Eye (tissue), 1 donor: ENCODE measurements around the gene IDNK.

ENCODE experiments used
- DNase-seq: peaks from one replicate; pipeline ENCODE4 v3.0.0-alpha.2; 2015

IDNK gene

DNA sequence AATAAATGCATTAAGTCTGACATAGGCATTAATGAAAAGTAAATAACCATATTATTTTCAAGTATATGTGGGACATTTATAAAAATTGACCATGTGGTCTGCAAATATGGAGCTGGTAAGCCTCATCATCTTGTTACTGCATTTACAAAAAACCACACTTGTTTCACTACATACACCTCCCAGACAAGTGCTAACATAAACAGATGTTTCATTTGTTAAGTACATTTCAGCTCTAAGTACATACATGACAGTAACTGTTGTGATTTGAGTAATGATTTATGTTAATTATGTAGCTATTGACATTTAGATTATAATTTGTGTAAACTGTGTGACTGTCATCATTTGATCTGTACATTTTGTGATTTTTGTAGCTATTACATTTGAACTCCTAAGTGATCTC, 13.9 kb downstream of the IDNK start:
- no peak for DNase-seq

DNA sequence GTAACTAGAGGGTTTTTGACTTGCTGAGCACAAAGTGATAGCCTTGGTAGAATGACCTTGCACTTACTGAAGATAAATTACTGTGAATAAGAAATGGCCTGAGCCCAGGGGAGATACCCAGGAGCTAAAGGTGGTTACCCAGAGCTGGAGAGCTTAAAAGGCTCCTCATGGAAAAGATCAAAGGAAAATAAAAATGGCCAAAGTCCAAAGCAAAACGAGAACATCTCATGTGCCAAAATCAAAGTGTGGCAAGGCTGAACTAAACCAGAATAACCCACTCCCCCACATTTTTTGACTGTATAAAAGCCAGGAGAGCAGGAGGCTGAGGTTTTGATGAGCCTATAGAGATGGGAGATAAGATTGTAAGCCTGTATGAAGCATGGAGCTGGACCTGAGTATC, 14.4 kb downstream of the IDNK start:
- DNase-seq = no peak

DNA sequence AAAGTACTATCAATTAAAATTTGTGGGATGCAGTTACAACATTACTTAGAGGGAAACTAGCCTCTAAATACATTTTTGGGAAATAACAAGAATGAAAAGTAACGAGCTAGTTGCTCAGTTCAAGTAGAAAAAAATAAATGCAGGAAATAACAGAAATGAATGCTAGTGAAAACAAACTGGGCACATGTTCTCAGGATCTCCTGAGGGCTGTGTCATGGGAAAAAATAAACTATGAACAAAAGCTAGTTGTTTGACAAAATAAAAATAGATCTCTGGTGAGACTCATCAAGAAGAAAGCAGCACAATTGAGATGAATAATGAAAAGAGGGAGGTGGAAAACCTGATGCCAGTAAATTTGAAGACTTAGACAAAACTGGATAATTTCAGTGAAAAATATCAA, 16.3 kb downstream of the IDNK start:
- DNase-seq = no peak

DNA sequence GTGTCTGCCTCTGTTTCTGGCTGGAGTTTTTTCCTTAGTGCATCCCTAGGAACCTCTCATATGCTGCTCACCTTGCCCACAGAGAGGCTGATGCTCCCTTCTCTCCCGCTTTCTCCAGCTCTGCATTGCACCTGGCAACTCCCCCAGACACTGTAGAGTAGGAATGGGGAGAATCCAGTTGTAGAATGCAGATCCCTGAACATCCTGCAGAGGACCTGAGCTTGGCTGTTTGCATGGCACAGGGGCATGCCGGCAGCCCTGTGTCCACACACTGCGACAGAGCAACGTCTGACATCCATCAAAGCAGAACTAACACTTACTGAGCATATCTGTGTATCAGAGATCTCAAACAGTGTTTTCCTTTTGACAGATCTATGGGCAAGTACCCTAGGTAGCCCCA, 19.9 kb downstream of the IDNK start:
- no peak for DNase-seq

DNA sequence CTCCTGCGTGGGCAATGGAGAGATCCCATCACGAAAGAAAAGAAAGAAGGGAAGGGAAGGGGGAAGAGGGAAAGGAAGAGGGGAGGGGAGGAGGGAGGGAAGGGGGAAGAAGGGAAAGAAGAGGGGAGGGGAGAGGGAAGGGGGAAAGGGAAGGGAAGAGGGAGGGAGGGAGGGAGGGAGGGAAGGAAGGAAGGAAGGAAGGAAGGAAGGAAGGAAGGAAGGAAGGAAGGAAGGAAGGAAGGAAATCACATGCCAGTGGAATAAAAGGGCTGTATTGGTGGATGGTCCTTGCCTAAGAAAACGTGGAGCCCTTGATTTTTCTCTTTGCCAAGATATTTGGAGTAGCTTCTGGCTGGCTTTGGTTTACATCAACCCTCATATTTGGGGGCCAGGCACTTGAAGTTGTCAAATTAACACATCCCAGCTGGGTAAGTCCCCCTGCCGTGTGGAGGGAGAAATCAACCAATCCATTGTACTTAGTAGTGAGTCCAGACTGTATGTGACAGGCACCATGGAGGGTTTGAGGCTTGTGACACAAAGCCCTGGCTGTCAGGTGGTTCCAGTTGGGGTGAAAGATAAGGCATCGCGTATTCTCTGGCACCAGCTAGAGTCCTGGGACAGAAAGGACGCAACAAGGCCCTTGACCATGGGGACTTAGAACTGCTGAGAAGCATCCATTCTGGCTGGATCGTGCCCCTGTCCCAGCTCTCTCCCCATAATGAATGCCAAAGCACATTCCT, 23.7 kb downstream of the IDNK start:
- DNase-seq = no peak

DNA sequence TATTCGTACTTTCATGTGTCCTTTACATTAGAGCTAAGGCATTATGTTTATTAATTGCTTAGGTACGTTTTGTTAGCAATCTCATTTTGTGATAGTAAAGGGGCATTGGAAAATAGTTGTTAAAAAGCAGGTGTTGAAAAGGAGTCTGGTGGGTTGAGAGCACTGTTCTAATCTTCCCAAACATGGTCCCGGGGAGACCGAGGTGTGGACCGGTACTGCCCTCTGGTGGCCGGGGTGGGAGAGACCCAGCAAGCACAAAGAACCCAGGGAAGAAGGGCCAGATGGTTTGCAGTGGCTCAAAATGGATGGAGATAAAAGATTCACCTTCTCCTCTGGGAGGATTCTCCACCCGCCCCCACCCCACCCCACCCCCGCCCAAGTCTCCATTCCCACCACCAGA, 26.1 kb downstream of the IDNK start:
- DNase-seq = peak; percentile 73

DNA sequence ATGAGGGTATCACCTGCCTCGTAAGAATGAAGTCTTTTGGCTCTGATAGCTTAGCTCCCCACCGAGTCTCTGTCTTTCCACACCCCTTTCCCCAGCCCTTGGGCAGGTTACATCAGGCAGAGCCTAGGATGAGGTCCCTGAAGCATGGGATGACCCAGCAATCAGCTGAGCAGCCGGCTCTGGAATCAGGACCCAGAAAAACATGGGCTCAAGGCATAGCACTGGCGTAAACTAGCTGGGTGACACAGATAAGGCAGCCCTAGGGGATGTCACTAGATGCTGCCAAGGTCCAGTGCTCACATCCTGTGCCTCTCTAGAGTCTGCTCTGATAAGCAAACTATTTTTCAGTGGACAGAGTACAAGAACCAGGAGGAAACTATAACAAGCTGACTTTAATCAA, 26.6 kb downstream of the IDNK start:
- DNase-seq = peak; percentile 10

DNA sequence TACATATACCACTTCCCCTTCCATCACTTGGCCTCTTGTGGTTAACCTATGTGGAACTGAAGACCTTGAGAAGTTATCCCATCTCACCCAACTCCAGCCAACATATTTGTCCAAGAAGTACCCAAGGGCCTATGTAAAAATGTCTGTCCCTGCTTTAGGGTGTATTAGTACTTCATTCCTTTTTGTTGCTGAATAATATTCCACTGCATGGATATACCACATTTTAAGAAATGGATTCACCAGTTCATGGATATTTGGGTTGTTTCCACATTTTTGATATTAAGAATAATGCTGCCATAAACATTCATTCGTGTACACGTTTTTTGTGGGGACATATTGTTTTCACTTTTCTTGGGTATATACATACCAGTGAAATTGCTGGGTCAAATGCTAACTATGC, 28.6 kb downstream of the IDNK start:
- DNase-seq = no peak

DNA sequence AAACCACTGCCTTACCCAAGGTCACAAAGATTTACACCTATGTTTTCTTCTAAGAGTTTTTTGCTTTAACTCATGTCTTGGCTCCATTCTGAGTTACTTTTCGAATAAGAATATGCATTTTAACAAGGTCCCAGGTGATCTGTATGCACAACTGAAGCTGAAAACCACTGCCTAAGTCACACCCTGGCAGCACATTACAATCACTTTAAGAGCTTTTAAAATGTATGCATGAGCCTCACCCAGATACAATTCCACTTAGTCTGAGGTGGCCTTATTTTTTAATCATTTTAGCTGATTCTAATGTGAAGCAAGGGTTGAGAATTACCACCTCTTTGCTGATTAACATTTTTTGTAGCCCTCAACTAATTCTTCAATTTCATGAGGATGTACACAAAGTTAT, 29.5 kb downstream of the IDNK start:
- DNase-seq = no peak

DNA sequence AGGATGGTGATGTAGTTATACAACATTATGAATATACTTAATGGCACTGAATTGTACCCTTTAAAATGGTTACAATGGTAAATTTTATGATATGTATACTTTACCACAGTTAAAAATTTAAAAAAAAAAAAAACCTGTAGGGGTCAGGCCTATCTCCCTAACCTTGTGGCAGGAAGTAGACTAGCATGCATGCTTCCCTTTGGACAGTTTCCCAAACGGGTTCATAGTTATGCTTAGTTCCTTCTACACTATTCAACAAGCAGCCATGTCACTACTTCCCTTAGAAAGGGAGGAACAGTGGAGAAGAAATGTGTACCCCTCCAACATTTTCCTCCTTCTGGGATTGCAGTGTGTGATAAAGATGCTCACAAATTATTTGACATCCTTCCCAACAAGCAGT, 32.5 kb downstream of the IDNK start:
- no peak for DNase-seq

DNA sequence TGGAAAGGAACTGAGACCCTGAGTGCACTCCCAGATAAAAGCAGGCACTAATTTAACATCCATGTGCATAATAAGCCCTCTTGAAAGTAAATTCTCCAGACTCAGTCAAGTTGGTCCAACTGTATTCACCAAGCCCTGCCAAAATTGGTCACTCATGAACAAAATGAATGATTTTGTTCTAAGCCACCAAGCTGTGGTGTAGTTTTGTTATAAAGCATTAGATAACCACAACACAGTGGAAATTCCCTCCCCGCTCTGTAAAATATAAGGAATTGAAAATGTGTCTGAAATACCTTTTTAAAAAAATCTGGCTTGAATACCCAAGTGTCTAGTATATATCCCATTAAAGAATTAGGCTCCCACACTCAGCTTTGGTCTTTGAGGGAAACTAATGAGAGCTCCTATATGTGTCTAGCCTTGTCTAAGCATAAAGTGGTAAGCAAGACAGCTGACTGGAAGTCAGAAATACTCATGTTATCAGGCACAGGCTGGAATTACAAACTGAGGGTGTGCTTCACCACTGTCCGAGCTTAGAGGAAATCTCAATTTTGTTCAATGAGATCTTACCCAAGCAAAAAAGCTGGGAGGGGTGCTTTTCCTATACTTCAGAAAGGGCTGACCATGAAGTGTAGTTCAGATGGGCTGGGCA, 33.2 kb downstream of the IDNK start:
- DNase-seq = no peak

DNA sequence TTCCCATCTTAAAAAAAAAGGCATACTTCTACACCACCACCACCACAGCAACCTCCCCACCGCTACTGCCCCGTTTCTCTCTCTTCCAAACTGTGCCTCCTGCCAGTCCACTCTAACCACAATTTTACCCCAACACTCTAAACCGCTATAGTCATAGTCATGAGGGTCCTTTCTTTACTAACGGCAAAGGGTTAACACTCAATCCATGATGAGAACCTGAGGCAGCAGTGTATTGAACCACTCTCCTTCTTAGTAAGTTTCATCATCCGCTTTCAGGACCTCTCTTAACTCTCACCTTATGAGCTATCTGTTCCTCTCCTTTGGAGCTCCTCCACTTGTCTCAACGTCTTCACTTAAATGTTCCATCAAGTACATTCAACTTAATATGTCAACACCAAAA, 34.0 kb downstream of the IDNK start:
- no peak for DNase-seq

DNA sequence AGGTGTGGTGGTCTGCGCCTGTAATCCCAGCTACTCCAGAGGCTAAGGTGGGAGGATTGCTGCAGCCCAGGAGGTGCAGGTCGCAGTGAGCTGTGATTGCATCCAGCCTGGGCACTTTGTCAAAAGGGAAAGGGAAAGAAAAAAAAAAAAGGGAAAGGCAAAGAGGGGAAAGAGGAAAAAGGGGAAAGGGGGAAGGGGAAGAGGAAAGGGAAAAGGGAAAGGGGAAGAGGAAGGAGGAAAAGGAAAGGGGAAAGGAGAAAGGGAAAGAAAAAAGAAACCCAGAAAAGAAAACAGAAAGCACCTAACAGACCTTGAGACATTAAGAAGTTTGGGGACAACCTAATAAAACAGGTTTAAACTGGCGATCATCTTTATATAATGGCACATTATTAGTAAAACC, 40.0 kb downstream of the IDNK start:
- no peak for DNase-seq

DNA sequence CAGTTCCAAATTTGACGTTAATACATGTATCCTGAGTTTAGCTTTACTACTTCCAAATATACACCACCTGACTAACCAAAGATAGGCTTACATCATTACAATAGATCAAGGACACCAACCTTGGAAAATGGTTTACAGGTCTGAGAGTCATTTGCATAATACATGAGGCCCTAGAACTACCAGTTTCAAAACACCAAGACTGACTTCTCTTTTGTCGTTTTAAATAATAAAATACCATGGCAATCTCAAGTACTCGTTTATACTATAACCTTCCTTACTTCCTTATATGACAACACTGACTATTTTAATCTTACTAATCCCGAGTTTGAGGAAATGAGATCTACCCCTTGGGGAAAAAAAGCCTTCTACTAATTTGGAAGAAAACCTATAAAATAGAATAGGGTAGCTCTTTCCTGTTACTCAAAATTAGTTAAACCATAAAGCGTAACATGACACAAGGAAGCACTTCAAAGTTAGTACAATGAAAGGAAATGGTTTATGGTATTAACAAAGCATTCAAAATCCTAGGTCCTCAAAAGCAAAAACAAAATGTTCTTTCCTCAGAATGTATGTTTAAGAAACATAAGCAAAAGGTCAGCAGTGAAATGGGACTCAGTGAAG, 42.7 kb downstream of the IDNK start:
- no peak for DNase-seq

DNA sequence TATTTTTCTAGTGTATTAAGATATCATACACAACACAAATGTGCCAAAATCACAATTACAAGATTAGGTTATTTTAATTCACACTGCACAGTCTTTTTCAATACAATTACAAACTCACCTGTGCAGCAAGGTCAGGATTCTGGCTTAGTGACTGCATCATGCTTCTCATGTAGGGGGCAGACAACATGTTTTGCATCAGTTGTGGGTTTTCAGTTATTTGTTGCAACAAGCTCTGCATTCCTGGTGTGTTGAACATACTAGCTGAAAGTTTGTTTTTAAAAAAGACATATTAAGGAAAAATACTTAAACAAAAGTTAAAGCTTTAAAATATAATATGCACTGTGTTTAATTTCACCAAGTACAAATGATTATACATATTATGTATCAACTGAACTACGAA, 46.1 kb downstream of the IDNK start:
- DNase-seq = no peak

DNA sequence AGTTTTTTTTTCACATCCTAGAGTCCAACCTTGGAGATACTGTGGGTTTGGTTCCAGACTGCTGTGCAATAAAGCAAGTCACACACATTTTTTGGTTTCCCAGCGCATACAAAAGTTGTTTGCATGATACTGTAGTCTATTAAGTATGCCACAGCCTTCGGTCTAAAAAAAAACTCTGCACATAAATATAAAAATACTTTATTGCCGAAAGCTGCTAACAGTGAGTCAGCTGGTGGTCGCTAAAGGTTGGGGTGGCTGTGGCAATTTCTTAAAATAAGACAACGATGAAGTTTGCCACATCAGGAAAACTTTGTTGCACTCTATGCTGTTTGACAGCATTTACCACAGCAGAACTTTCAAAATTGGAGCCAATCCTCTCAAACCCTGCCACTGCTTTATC, 47.4 kb downstream of the IDNK start:
- no peak for DNase-seq

DNA sequence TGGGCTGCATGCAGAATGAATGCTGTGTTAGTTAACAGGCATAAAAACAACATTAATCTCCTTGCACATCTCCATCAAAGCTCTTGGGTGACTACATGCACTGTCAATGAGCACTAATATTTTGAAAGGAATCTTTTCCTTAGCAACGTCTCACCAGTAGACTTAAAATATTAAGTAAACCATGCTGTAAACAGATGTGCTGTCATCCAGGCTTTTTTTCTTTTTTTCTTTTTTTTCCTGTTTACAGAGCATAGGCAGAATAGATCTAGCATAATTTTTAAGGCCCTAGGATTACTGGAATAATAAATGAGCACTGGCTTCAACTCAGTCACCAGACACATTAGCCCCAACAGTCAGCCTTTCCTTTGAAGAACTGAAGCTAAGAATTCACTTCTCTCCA, 48.5 kb downstream of the IDNK start:
- no peak for DNase-seq

DNA sequence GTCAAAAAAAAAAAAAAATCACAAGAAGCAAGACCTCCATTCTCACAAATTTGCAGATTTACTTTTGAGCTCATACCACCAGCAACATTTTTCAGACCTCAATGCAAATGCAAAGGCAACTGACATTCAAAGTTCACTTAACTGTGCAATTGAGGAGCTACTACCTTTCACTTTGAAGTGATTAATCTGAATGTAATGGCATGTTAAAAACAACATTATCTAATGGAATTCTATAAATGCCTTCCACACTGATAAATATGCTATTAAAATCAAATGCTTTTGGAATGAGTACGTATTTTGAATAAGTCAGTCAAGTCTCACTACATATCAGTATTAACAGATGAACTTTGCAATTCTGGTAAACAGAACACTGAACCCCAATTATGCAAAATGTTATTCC, 52.5 kb downstream of the IDNK start:
- no peak for DNase-seq

DNA sequence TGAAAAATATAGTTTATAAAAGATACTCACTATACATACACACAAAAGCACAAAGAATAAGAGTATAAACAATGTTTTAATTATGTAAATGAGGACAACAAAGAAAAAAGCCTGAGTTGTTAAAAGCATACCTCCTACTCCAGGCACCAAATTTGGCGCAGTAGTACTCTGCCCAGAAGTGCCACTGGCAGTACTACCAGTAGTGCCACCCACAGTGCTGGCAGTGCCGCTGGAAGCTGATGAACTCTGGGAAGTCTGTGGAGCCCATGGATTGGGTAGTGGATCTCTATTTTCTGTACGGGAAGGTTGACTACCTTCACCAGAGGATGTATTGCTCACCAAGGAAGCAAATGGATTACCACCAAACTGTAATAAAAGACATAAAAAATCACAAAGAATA, 54.7 kb downstream of the IDNK start:
- DNase-seq = no peak

DNA sequence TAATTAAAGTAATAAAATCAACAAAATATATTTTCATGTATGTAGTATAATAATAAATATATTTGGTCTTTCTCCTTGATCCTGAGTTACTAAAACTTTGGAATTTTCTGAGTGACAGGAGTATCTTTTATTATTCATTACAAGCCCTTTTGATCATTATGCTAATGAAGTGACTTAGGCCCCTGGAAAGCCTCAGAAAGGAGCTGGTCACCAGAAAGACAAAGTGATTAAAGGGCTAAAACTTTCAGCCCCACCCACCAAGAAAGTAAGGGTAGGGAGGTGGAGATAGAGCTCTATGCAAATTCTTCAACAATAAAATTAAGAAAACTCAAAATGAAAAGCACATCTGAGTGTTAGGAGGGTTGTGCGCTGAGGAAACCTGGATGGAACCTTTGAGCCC, 57.3 kb downstream of the IDNK start:
- DNase-seq = no peak

DNA sequence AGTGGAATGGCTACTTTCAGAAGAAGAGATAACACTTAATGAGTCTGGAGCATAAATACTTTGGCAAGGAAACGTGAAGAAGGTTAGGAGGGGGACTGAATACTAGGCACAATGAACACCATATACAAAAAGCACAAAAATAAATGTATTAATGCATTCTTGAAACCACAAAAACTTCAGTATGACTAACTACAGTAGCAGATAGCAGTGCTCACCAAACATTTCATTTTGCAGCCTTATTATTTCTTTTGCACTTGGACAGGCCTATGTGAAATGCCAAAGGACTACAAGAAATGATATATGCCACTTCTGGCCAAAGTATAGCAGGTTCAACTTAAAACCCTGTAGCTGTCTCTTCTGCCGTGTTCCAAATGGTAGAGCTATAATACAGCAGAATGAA, 58.5 kb downstream of the IDNK start:
- no peak for DNase-seq

DNA sequence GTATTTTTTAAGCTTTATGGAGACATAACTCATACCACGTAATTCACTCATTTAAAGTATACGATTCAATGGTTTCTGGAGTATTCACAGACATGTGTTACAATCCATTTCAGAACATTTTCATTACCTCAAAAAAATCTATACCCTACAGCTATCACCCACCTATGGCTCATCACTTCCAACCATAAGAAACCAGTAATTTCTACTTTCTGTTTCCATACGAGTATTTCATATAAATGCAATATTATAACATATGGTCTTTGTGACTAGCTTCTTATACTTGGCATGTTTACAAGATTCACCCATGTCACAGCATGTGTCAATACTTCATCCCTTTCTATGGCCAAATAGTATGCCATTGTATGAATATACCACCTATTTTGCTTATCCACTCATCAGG, 66.0 kb downstream of the IDNK start:
- DNase-seq = no peak

DNA sequence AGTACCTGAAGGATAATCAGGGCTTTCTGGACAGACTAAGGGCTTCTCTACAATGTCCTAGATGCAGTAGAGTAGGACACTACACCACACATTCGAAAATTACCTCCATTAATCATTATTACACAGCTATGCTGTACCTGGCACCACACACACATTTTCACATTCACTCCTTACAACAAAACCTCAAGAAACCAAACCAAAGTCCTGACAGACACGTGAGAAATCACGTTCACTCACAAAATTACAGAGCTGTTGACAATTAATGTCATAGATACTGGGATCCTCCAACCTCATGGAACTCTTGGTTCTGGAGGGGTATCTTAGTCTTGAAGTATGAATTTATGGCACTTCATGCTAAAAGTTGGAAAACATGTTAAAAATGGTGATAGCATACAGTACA, 68.5 kb downstream of the IDNK start:
- DNase-seq = no peak
